Fibroblast of lung (primary cell): ENCODE results near the gene CGGBP1. TPM values are rescaled to one million over a fixed set of nuclear protein-coding genes. Genes with fewer than 3 reads are reported as not detected.

Experiments used
- DNase-seq, 2 donors: peaks; one replicate each; pipeline versions ENCODE4 v3.0.0 to v3.0.0-alpha.2; 2010; ENCODE audit warnings: low read depth in 2 of 2
- H2AFZ ChIP-seq: 2 replicates; pipeline ENCODE4 v1.5.1; 2012; ENCODE audit warnings: low read length, control low read depth, inconsistent platforms
- H3K27ac ChIP-seq: 2 replicates; pipeline ENCODE4 v1.5.1; 2011; ENCODE audit warnings: low read length, control low read depth; ENCODE audit not compliant: insufficient read depth
- H3K27me3 ChIP-seq: 2 replicates; pipeline ENCODE4 v1.5.1; 2011; ENCODE audit warnings: mild to moderate bottlenecking, low read length; ENCODE audit not compliant: control insufficient read depth, insufficient read depth
- H3K36me3 ChIP-seq: 2 replicates; pipeline ENCODE4 v1.5.1; 2011; ENCODE audit warnings: low read length; ENCODE audit not compliant: control insufficient read depth, insufficient read depth
- H3K4me1 ChIP-seq: 2 replicates; pipeline ENCODE4 v1.5.1; 2011; ENCODE audit warnings: low read length; ENCODE audit not compliant: control insufficient read depth, insufficient read depth; ENCODE audit errors: extremely low read depth
- H3K4me2 ChIP-seq: 2 replicates; pipeline ENCODE4 v1.5.1; 2011; ENCODE audit warnings: low read length, control low read depth; ENCODE audit not compliant: insufficient read depth; ENCODE audit errors: extremely low read depth
- H3K4me3 ChIP-seq, 4 experiments: fragments of 200-600 bp in 1 of 4; sonication (generic) in 1 of 4; replicated peaks in 1 of 4; 2 replicates each; pipeline ENCODE4 v1.5.1; 2011 to 2016; ENCODE audit warnings: low read length in 4 of 4, low read depth in 3 of 4, mild to moderate bottlenecking in 3 of 4, control low read depth in 2 of 4, inconsistent platforms in 1 of 4, mixed read lengths in 1 of 4; ENCODE audit not compliant: insufficient read depth in 1 of 4; ENCODE audit errors: control extremely low read depth in 1 of 4
- H3K79me2 ChIP-seq: 2 replicates; pipeline ENCODE4 v1.5.1; 2012; ENCODE audit warnings: mild to moderate bottlenecking, low read length, inconsistent platforms; ENCODE audit not compliant: control insufficient read depth, insufficient read depth
- H3K9ac ChIP-seq: 2 replicates; pipeline ENCODE4 v1.5.1; 2011; ENCODE audit warnings: mild to moderate bottlenecking, low read length, control low read depth; ENCODE audit not compliant: insufficient read depth
- H3K9me3 ChIP-seq: 2 replicates; pipeline ENCODE4 v1.5.1; 2012; ENCODE audit warnings: low read depth, low read length; ENCODE audit not compliant: control insufficient read depth, insufficient read depth
- H4K20me1 ChIP-seq: 2 replicates; pipeline ENCODE4 v1.5.1; 2011; ENCODE audit warnings: low read length; ENCODE audit not compliant: control insufficient read depth, insufficient read depth; ENCODE audit errors: extremely low read depth
- EZH2 ChIP-seq: IDR thresholded peaks from 2 replicates; pipeline ENCODE4 v1.5.1; 2012; ENCODE audit warnings: low read length, control low read depth, mild to moderate bottlenecking; ENCODE audit errors: missing control alignments
- polyA plus RNA-seq, 2 donors: library from polyadenylated mRNA; depleted of rRNA in 1 of 2; stranded (reverse) in 1 of 2; unstranded in 1 of 2; fragments of >200 nt; gene quantifications; 2 replicates each; pipeline ENCODE4 v1.2.1, GENCODE V29; 2011 to 2012; ENCODE audit warnings: missing spikeins in 1 of 2
- total RNA-seq: library from RNA; depleted of rRNA; stranded (reverse); fragments of >200 nt; gene quantifications from 2 replicates; pipeline ENCODE4 v1.2.1, GENCODE V29; 2014
- TF ChIP-seq, protein P1 (sequence below), 2 donors: IDR thresholded peaks in 1 of 2; conservative IDR thresholded peaks in 1 of 2; 1 replicate in 1 of 2; 2 replicates in 1 of 2; pipeline ENCODE4 v1.5.1; 2011 to 2012; ENCODE audit warnings: low read length in 2 of 2, control low read depth in 1 of 2, inconsistent platforms in 1 of 2, low read depth in 1 of 2, mild to moderate bottlenecking in 1 of 2

The CGGBP1 gene
- total and polyA plus RNA-seq, 2 donors (not counting 1 experiment from before 2014, with no cell fraction given), result 70.8 to 71.0 TPM

DNA sequence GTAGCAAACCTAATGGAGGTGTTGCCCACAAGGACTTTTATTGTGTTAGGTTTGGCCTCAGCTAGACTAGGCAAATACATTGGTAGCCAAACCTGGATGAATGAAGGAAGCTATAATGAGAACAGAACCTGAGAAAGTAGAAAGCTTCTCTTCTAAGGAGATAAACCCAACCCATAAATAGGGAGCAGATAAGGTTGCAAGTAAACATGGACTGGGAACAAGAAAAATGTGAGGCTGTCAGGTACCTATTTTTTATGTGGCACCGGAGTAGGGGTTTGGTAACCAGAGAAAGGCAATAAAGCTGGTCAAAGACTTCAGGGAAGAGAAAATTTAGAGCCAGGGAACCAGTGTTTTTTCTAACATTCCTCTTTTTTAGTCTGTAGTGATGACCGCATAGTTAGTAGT is 25.3 kb upstream of the CGGBP1 start:
- H3K27ac ChIP-seq, result no peak overlapping the region
- H3K4me3 ChIP-seq, result no peak overlapping the region
- H3K9ac ChIP-seq, result no peak overlapping the region
- peaks cover 3% of the 10 kb centered on the region for H4K20me1 ChIP-seq
- H3K4me2 ChIP-seq, result no peak overlapping the region
- peaks cover 40% of the 10 kb centered on the region for H3K79me2 ChIP-seq
- no peaks in the 10 kb centered on the region for H3K27me3 ChIP-seq
- no peaks in the 10 kb centered on the region for H3K4me1 ChIP-seq
- no peak for DNase-seq
- H2AFZ ChIP-seq, result no peak overlapping the region
- no peak for TF ChIP-seq EZH2
- TF ChIP-seq, protein P1, sequence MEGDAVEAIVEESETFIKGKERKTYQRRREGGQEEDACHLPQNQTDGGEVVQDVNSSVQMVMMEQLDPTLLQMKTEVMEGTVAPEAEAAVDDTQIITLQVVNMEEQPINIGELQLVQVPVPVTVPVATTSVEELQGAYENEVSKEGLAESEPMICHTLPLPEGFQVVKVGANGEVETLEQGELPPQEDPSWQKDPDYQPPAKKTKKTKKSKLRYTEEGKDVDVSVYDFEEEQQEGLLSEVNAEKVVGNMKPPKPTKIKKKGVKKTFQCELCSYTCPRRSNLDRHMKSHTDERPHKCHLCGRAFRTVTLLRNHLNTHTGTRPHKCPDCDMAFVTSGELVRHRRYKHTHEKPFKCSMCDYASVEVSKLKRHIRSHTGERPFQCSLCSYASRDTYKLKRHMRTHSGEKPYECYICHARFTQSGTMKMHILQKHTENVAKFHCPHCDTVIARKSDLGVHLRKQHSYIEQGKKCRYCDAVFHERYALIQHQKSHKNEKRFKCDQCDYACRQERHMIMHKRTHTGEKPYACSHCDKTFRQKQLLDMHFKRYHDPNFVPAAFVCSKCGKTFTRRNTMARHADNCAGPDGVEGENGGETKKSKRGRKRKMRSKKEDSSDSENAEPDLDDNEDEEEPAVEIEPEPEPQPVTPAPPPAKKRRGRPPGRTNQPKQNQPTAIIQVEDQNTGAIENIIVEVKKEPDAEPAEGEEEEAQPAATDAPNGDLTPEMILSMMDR (conservative IDR thresholded peaks at IDR 0.05 in 1 of 2, IDR thresholded peaks at IDR 0.05 in 1 of 2; ENCODE audit: low read depth in 1 of 2, low read length in 2 of 2), result no peak
- H3K36me3 ChIP-seq, result no peaks in the 10 kb centered on the region
- H3K9me3 ChIP-seq, result no peaks in the 10 kb centered on the region

DNA sequence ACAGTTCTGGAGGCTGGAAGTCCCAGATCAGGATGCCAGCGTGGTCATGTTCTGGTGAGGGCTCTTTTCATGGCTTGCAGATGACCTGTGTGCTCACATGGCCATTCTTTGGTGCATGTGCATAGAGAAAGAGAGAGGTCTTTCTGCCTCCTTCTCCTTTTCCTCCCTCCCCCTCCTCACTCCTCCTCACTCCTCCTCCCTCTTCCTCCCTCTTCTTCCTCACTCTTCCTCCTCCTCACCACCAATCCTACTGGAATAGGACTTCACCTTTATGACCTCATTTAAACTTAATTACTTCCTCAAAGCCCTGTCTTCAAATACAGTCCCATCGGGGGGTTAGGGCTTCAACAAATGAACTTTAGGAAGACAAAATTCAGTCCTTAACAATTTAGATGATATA is 24.0 kb upstream of the CGGBP1 start:
- DNase-seq, result no peak
- H3K36me3 ChIP-seq, result no peaks in the 10 kb centered on the region
- H3K9ac ChIP-seq, result no peak overlapping the region
- no peaks in the 10 kb centered on the region for H3K4me1 ChIP-seq
- H3K4me2 ChIP-seq, result no peak overlapping the region
- no peaks in the 10 kb centered on the region for H3K9me3 ChIP-seq
- H3K27me3 ChIP-seq, result no peaks in the 10 kb centered on the region
- H2AFZ ChIP-seq, result no peak overlapping the region
- peaks cover 45% of the 10 kb centered on the region for H3K79me2 ChIP-seq
- no peak overlapping the region for H3K4me3 ChIP-seq
- peaks cover 3% of the 10 kb centered on the region for H4K20me1 ChIP-seq
- TF ChIP-seq, protein P1 (conservative IDR thresholded peaks at IDR 0.05 in 1 of 2, IDR thresholded peaks at IDR 0.05 in 1 of 2; ENCODE audit: low read depth in 1 of 2, low read length in 2 of 2), result no peak
- no peak for TF ChIP-seq EZH2
- no peak overlapping the region for H3K27ac ChIP-seq

GRCh38 chr3:88078932-88079331 is 20.1 kb upstream of the CGGBP1 start:
- Histone ChIP-seq H3K9ac (no peak overlapping the region), H3K4me1 (no peaks in the 10 kb centered on the region), H3K9me3 (no peaks in the 10 kb centered on the region), H3K79me2 (peaks cover 44% of the 10 kb centered on the region), H3K4me2 (no peak overlapping the region), H3K27me3 (no peaks in the 10 kb centered on the region), H2AFZ (no peak overlapping the region), H3K4me3 (no peak overlapping the region), H4K20me1 (peaks cover 3% of the 10 kb centered on the region), H3K36me3 (no peaks in the 10 kb centered on the region), H3K27ac (no peak overlapping the region)
- TF ChIP-seq, protein P1 (conservative IDR thresholded peaks at IDR 0.05 in 1 of 2, IDR thresholded peaks at IDR 0.05 in 1 of 2; ENCODE audit: low read depth in 1 of 2, low read length in 2 of 2), result no peak
- TF ChIP-seq EZH2, result no peak
- no peak for DNase-seq
